HG03442 (cell line): ENCODE data around the gene PRKG1.
"Not testable (repeated sequence)": the region's sequence is repeated elsewhere in the genome, so short reads cannot be mapped to it uniquely, and the experiment has no call there.

Experiments
- ATAC-seq: cut with Tn5 transposase; IDR thresholded peaks from one replicate; pipeline ENCODE4 v1.9.1; 2021; ENCODE audit warnings: mild to moderate bottlenecking, moderate library complexity; ENCODE audit not compliant: unreplicated experiment

The PRKG1 gene

GRCh38 chr10:51716981-51717380, 642.7 kb downstream of the PRKG1 start:
- ATAC-seq = no peak

- ATAC-seq = no peak
Observed at GRCh38 chr10:51718804-51719291, 644.6 kb downstream of the PRKG1 start.

DNA sequence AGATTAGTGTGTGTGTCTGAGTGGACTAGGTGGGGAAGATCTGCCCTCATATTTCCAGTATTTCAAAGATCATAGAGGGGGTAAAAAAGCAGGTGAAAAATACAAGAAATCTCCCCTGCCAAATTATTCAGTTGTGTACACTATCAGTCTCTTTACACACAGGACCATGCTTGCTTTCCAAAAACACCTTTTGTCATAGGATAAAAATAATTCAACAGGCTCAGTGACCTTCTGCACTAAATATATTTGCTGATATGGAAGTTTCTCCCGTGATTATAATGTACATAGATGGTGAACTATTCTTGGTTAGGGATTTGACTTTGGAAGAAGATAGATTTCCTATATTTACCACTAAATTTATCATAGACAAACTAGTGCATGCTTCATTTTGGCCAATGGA, 649.8 kb downstream of the PRKG1 start:
- ATAC-seq = no peak

DNA sequence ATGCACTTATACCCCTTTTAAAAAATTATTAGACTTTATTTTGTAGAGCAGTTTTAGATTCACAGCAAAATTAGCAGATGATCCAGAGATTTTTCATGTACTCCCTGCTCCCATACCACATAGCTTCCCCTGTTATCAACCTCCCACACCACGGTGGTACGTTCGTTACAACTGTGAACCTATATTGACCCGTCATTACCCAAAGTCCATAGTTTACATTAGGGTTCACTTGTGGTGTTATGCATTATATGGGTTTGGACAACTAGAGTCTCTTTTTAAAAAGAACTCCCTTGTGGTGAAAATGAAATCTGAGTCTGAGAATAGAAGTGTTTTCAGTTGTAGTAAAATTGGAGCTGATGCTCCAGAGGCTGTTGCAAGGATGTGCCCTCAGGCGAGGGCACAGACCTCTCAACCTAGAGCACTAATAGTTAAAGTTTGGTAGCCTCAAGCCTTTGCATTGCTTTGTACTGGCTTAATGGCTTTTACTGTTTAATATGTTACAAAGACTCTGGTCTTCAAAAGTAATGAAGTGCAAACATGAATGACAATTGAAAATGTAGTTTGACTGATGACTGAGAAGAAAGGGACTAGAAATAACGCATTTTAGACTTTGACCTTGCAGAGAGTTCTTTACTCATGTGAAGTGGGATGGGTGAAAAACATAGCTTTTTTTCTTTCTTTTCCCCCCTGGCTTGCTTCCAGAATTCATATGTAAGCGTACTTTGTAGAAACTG, 655.7 kb downstream of the PRKG1 start:
- no peak for ATAC-seq

DNA sequence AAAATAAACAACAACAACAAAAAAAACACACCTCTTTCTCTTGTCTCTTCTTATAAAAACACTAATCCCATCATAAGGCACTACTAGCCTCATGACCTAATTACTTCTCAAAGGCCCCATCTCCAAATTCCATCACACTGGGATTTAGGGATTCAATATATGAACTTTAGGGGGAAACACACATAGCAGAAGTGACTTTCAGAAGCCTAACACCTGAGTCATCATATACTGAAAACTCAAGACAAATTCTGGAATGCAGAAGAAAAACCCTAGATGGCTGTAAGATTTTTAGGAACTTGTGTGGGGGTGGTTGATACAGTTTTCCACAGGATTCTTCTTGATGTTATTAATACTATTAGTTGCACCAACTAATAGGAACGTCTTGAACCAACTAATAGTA, 658.8 kb downstream of the PRKG1 start:
- no peak for ATAC-seq

- peak; percentile 95 for ATAC-seq
Observed at GRCh38 chr10:51743146-51743545, 668.9 kb downstream of the PRKG1 start.

GRCh38 chr10:51744235-51745000, 670.1 kb downstream of the PRKG1 start:
- ATAC-seq = peak; percentile 37

DNA sequence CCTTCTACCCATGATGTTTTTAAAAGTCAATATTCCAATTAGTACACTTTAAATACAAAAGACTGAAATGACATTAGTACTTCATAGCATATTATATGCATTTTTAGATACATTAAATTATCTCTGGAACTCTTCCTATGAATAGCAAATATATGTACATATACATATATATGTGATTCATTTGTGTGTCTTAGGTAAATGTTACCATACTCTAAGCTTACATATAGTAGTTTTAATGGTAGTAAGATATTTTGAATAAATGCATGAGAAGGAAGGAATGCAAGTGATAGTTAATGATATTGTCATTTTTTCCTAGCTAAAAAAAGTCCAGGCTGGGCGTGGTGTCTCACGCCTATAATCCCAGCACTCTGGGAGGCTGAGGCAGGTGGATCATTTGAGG, 671.1 kb downstream of the PRKG1 start:
- no peak for ATAC-seq

DNA sequence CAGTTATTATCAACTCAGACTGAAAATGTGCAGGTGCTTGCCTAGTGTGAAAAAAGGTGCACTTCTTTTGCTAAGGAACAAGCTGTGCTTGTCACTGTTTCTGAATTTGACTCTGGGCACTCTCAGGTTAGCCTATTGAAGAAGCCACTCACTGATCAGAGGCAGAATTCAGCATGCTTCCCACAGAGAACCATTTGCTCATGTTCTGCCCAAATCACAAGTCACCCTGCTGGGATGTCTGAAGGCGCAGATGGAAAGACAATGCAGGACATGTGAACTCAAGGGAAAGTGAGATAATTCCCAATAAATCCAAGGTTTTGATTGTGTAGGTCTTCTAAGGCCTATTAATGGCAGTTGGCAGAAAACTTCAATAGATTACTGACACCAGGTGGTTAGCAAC, 672.9 kb downstream of the PRKG1 start:
- no peak for ATAC-seq

- no peak for ATAC-seq
Observed at GRCh38 chr10:51748959-51749358, 674.7 kb downstream of the PRKG1 start.

DNA sequence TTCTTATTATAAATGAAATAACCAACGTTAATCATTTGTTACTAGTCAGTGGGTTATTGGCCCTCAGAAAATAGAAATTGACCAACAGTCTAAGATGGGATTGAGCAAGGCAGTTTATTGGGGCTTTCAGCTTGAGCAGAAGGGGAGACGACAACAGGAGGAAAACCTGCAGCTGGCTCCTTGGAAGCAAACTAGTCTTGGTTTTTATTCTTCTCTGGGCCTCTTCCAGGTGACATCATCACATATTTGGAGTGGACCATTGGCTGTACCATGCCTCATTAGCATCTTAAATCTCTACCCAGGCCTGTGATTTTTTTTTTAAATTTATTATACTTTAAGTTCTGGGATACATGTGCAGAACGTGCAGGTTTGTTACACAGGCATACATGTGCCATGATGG, 684.1 kb downstream of the PRKG1 start:
- ATAC-seq = no peak

DNA sequence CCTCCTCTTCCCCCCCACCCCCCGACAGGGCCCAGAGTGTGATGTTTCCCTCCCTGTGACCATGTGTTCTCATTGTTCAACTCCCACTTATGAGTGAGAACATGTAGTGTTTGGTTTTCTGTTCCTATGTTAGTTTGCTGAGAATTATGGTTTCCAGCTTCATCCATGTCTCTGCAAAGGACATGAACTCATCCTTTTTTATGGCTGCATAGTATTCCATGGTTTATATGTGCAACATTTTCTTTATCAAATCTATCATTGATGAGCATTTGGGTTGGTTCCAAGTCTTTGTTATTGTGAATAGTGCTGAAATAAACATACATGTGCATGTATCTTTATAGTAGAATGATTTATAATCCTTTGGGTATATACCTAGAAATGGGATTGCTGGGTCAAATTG, 684.6 kb downstream of the PRKG1 start:
- not testable (repeated sequence) for ATAC-seq

- ATAC-seq = no peak
Observed at GRCh38 chr10:51759896-51760534, 685.7 kb downstream of the PRKG1 start.

GRCh38 chr10:51760864-51761640, 686.8 kb downstream of the PRKG1 start:
- ATAC-seq = no peak

GRCh38 chr10:51763746-51764145, 689.5 kb downstream of the PRKG1 start:
- no peak for ATAC-seq

DNA sequence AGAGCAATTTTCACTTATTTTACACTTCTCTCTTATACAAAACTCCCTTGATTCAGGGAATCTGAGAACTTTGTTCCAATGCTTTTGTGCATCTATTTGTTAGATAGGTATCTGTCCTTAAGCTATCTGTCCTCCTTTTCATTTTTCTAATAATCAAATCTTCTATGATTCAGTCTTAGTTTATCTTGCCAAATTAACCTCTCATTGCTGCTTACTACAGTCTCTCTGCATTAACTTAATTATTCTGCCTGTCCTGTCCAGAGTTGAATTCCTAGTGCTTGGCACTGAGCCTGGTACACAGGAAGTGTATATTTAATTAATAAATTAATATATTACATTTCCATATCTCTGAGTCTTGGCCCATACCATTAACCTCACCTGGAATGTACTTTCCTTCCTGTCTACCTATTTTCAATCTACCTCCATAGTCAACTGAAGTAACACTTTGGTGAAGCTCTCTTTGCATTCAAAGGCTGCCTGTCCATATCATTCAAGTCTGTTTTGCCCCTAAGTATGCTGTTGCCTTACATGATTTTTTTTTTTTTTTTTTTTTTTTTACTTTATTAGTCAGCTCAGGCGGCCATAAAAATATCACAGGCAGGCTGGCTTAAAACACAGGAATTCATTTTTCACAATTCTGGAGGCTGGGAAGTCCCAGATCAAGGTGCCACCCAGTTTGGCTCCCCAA, 691.1 kb downstream of the PRKG1 start:
- ATAC-seq = no peak

- no peak for ATAC-seq
Observed at GRCh38 chr10:51766423-51767102, 692.3 kb downstream of the PRKG1 start.

- no peak for ATAC-seq
Observed at GRCh38 chr10:51767103-51767763, 692.9 kb downstream of the PRKG1 start.

- no peak for ATAC-seq
Observed at GRCh38 chr10:51768886-51769465, 694.7 kb downstream of the PRKG1 start.
